ENCODE data around the gene HIRA.
A peak's percentile ranks its signal among the peaks of the same experiment; 100 is the strongest.
"Not testable (repeated sequence)": the region's sequence is repeated elsewhere in the genome, so short reads cannot be mapped to it uniquely, and the experiment has no call there.

The HIRA gene

GRCh38 chr22:19355413-19356157 lies 75.9 kb downstream of the HIRA start:
- no peak for DNase-seq (ENCODE audit: low read depth)

GRCh38 chr22:19354201-19354600 lies 77.3 kb downstream of the HIRA start:
- DNase-seq (ENCODE audit: low read depth), result no peak

DNA sequence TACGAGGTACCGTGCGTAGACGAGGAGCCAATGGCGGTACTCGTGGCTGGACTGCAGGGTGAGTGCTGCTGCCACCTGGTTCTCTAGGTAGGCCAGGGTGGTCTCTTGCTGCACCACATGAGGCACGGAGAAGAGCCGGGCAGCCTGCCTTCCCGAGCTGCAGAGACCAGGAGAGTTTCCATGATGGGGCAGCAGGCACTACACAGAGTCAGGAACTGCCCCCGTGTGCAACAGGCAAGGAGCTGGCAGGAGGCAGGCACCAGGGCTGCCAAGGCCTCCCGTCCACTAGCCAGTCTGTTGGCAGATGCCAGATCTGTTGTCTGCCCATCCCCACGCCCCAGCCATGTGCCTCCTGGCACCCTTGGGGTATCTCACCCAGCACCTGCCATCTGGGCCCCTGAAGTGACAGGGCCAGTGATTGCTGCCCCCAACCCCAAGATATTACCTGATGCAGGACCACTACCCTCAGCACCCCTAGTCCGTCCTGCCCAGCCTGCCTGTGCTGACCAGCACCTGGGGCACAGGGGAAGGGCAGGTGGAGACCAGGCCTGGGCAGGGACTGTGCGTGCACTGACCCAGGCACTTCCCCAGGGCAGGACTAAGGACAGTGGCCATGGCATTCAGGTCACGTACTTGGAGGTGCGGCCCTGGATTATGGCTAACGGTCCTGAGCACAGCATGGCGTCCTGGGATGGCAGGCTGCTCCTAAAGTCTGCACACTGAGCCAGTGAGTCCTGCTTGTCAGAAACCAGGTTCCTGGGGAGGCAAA lies 78.0 kb downstream of the HIRA start:
- DNase-seq (ENCODE audit: low read depth), result no peak

DNA sequence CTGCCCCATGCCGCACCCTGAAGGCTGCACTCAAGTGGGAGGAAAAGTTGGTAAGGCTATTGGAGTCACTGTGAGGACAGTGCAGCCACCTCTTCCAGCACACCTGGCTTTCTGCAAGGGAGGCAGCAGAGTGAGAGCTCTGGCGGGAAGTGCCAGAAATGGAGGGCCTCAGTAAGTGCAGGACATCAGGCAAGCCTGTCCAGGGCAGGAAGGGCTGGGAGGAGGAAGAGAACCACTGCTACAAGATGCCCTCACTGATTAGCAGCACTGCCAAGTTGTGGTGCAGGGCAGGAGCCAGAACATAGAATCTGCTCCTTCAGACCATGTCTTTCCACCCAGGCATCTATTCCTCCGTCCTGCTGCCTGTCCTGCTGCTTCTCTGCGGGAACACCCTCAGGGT lies 78.8 kb downstream of the HIRA start:
- DNase-seq (ENCODE audit: low read depth), result no peak

DNA sequence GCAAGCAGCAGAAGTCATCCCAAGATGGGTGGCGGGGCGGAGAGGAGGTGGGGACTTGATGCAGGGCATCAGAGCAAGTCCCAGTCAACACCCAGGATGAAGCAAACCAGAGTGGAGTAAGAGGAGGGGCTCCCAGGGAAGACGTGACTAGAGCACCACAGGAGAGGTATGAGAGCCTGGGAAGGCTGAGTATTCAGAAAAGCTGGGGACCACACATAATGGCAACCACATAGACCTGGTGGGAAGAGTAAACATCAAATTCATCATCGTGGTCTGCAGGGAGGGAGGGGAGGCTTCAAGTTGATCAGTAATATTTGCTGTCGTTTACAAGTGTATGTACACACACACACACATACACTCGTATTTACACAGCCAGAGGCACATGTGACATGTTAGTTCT lies 79.3 kb downstream of the HIRA start:
- no peak for DNase-seq (ENCODE audit: low read depth)

GRCh38 chr22:19351604-19352003 lies 79.9 kb downstream of the HIRA start:
- DNase-seq (ENCODE audit: low read depth), result no peak

GRCh38 chr22:19350947-19351346 lies 80.6 kb downstream of the HIRA start:
- DNase-seq (ENCODE audit: low read depth), result no peak

GRCh38 chr22:19350476-19350859 lies 81.1 kb downstream of the HIRA start:
- DNase-seq (ENCODE audit: low read depth), result no peak

DNA sequence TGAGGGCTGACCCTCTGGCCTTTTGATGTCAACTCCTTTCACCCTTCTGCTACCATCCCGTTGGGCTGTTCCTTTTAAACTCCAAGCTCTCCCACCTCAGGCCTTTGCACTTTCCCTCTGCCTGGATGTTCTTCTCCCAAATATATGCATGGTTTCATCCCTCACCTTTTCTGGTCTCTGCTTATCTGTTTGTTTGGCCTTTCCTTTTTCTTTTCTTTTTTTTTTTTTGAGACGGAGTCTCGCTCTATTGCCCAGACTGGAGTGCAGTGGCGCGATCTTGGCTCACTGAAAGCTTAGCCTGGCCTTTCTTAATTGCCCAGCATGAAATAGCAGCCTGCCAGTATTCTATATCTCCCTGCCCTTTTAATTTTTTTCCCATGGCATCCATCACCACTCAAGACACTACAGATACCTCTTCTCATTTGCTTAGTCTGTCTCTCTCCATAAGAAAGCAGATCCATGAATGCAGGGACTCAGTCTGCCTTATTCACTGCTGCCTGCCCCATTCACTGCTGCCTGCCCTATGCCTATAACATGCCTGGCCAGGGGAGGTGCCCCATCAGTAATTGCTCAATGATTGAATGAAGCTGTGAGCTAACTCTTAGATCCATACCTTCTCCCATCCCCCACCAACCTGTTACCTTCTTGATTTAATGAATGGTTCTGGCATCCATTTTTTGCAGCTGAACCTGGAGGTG lies 81.6 kb downstream of the HIRA start:
- no peak for DNase-seq (ENCODE audit: low read depth)

GRCh38 chr22:19346677-19347265 lies 84.8 kb downstream of the HIRA start:
- no peak for DNase-seq (ENCODE audit: low read depth)

GRCh38 chr22:19344420-19344819 lies 87.1 kb downstream of the HIRA start:
- DNase-seq (ENCODE audit: low read depth), result no peak

DNA sequence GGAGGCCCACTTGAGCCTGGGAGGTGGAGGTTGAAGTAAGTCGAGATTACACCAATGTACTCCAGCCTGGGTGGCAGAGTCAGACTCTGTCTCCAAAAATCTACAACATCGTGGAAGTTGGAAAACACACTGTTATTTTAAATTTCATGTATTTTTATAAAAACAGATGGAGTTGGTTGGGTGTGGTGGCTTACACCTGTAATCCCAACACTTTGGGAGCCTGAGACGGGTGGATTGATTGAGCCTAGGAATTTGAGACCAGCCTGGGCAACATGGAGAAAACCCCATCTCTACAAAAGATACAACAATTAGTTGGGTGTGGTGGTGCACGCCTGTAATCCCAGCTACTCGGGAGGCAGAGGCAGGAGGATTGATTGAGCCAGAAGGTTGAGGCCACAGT lies 88.1 kb downstream of the HIRA start:
- DNase-seq (ENCODE audit: low read depth), result no peak

GRCh38 chr22:19341500-19341899 lies 90.0 kb downstream of the HIRA start:
- no peak for DNase-seq (ENCODE audit: low read depth)

GRCh38 chr22:19337137-19337536 lies 94.4 kb downstream of the HIRA start:
- DNase-seq (ENCODE audit: low read depth), result no peak

DNA sequence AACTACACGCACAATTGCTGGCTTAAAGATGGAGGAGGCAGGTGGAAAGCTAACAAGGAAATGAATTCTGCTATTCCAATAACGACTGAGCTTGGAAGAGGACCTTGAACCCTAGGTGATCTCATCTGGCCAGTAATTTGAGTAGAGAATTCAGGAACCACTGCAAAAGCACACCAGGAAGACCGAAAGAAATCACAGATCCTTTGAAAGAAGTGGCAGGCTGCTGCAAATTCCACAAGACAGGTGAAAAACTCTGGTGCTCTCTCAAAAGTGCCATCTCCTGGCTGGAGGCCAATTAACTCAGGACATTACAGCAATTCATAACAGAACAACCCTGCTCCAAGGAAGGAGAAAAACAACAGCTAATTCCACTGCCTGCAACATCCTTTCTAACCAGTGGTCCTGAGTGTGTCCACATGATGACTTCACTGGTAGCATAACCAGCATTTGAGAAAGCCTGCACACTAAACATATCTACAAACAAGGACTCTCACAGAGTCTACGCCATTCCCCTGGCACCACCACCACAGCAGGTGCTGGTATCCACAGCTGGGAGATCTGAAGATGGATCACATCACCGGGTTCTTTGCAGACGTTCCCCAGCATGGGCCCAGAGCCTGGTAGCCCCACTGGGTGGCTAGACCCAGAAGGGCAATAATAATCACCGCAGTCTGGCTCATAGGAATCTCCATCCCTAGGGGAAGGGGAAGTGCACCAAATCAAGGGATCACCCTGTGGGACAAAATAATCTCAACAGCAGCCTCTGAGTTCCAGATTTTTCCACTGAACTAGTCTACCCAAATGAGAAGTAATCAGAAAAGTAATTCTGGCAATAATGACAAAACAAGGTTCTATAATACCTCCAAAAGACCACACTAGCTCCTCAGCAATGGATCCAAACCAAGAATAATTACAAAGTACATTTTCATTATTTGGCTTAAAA lies 95.1 kb downstream of the HIRA start:
- DNase-seq (ENCODE audit: low read depth), result no peak

DNA sequence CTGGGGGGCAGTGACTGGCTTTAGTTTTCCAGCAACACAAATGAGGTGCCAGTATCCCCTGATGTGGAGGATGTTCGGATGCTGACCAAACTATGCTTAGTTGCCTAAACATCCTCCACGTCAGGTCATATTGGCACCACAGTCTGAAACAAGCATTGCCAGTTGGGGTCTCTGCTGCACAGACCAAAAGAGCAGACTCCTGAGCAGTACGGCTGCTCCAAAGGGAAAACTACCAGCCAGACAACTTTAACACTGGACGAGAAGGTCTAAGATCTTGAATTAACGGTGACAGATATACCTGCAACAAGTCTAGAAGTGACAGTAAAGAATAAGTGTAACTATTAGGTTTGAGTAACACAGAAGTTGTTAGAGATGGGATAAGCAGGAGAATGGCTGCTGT lies 99.6 kb downstream of the HIRA start:
- no peak for DNase-seq (ENCODE audit: low read depth)

- no peak for DNase-seq (ENCODE audit: low read depth)
Observed at GRCh38 chr22:19331474-19331873, 100.1 kb downstream of the HIRA start.

DNA sequence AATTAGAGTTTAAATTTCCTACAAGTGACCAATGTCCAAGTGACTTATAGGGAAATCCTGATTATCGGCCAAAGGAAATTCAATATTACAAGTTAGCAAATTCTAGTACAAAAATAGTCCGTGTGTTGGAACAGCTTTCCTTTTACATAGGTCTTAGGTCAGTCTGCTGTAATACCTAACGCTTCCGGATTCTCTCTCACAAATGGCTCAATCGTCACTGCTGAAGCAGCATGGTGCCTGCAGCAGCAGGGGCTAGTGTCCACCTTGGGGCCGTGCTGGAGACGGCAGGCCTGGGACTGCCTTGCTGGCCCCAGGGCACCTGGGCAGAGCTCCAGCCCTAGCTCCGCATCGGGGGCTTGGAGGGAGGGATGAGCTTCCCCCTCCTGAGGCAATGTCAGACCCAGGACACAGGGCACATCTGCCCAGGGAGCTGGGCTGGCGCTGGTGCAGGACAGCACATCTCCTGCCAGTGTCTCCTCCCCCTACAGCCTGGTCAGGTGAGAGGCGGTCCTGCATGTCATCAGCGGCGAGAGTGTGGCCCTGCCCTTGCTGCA lies 100.6 kb downstream of the HIRA start:
- no peak for DNase-seq (ENCODE audit: low read depth)

- not testable (repeated sequence) for DNase-seq (ENCODE audit: low read depth)
Observed at GRCh38 chr22:19330205-19330604, 101.3 kb downstream of the HIRA start.

DNA sequence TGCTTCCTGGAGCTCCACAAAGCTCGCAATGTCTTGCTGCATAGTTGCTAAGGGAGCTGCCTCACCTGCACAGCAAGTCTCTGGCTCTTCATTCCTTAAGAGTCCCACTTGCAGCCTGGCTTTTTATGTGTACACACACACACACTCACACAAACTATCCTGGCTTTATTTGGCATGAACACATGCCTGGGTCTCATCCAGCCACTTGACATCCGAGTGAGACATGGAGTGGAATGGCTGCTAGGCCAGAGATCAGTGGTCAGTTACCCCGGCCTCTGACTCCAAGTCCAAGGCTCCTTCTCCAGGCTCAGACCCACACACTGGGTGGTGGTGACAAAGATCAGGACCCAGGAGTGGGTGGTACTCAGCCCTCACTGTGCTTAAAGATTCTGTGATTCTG lies 102.1 kb downstream of the HIRA start:
- no peak for DNase-seq (ENCODE audit: low read depth)

DNA sequence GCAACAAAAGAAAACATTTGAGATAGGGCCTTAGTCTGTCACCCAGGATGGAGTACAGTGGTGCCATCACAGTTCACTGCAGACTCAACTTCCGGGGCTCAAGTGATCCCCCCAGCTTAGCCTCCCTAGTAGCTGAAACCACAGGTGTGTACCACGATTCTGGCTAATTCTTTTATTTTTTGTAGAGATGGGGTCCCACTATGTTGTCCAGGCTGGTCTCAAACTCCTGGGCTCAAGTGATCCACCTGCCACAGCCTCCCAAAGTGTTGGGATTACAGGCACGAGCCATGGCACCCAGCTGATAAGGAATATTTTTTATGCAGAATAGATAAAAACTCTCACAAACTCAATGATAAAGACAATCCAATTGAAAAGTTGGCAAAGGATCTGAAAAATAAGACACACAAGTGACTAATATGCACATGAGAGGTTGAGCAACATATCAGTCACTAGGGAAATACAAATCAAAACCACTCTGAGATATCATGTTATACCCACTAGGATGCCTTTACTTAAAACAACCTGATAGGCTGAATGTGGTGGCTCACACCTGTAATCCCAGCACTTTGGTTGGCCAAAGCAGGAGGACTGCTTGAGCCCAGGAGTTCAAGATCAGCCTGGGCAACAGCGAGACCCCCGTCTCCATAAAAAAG lies 106.1 kb downstream of the HIRA start:
- DNase-seq (ENCODE audit: low read depth), result peak; percentile 3
